Parathyroid adenoma (tissue), 2 donors: ENCODE measurements around the gene PLXNC1.

Source experiments
- H2AFZ ChIP-seq: fragments of 300-600 bp; sonication (generic); one replicate; pipeline ENCODE4 v1.7.0; 2017; ENCODE audit warnings: antibody characterized with exemption, mild to moderate bottlenecking
- H3K27ac ChIP-seq: fragments of 300-600 bp; sonication (generic); one replicate; pipeline ENCODE4 v1.7.0; 2017
- H3K27me3 ChIP-seq: fragments of 300-600 bp; sonication (generic); one replicate; pipeline ENCODE4 v1.7.0; 2017; ENCODE audit warnings: low read length; ENCODE audit not compliant: control insufficient read depth, insufficient read depth
- H3K36me3 ChIP-seq: fragments of 300-600 bp; sonication (generic); one replicate; pipeline ENCODE4 v1.7.0; 2017; ENCODE audit warnings: low read length; ENCODE audit not compliant: control insufficient read depth, insufficient read depth
- H3K4me1 ChIP-seq: fragments of 300-600 bp; sonication (generic); one replicate; pipeline ENCODE4 v1.7.0; 2017; ENCODE audit warnings: control low read depth
- H3K4me2 ChIP-seq: fragments of 300-600 bp; sonication (generic); one replicate; pipeline ENCODE4 v1.7.0; 2017; ENCODE audit warnings: low read length
- H3K4me3 ChIP-seq: fragments of 300-600 bp; sonication (generic); one replicate; pipeline ENCODE4 v1.7.0; 2017; ENCODE audit warnings: low read depth, low read length
- H3K79me2 ChIP-seq: fragments of 300-600 bp; sonication (generic); one replicate; pipeline ENCODE4 v1.7.0; 2017; ENCODE audit warnings: control low read depth
- H3K9ac ChIP-seq: fragments of 300-600 bp; sonication (generic); one replicate; pipeline ENCODE4 v1.7.0; 2017; ENCODE audit warnings: mild to moderate bottlenecking
- H3K9me3 ChIP-seq: fragments of 300-600 bp; sonication (generic); one replicate; pipeline ENCODE4 v1.7.0; 2017; ENCODE audit warnings: low read length; ENCODE audit not compliant: control insufficient read depth
- TF ChIP-seq, protein P1 (sequence below): fragments of 300-600 bp; sonication (generic); IDR thresholded peaks from one replicate; pipeline ENCODE4 v1.7.0; 2017; ENCODE audit warnings: antibody characterized with exemption, mild to moderate bottlenecking
- donor health status: primary hyperparathyroidism.

Gene PLXNC1

DNA sequence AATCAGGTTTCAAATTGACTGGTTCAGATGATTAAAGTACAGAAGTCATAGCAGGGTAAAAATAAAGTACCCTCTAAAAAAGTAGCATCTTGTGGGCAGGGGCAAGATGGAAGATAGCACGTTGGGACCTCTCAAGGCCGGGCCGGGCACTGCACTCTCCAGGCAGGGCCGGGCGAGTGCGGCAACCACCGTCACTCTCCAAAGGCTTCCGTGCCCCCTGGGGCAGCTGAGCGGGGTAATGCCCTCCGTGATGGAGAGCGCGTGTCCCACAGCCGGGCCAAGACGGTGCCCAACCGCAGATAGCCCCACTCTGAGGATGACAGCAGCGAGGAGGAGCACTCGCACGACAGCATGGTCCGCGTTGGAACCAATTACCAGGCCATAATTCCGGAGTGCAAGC lies 8.6 kb upstream of the PLXNC1 start:
- Histone ChIP-seq H3K27me3 (no peaks in the 10 kb centered on the region), H2AFZ (no peak overlapping the region), H3K79me2 (no peaks in the 10 kb centered on the region), H3K4me2 (no peak overlapping the region), H3K9me3 (no peaks in the 10 kb centered on the region), H3K27ac (no peak overlapping the region), H3K4me1 (no peaks in the 10 kb centered on the region), H3K9ac (no peak overlapping the region), H3K4me3 (no peak overlapping the region), H3K36me3 (no peaks in the 10 kb centered on the region)
- TF ChIP-seq, protein P1, sequence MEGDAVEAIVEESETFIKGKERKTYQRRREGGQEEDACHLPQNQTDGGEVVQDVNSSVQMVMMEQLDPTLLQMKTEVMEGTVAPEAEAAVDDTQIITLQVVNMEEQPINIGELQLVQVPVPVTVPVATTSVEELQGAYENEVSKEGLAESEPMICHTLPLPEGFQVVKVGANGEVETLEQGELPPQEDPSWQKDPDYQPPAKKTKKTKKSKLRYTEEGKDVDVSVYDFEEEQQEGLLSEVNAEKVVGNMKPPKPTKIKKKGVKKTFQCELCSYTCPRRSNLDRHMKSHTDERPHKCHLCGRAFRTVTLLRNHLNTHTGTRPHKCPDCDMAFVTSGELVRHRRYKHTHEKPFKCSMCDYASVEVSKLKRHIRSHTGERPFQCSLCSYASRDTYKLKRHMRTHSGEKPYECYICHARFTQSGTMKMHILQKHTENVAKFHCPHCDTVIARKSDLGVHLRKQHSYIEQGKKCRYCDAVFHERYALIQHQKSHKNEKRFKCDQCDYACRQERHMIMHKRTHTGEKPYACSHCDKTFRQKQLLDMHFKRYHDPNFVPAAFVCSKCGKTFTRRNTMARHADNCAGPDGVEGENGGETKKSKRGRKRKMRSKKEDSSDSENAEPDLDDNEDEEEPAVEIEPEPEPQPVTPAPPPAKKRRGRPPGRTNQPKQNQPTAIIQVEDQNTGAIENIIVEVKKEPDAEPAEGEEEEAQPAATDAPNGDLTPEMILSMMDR, result no peak

DNA sequence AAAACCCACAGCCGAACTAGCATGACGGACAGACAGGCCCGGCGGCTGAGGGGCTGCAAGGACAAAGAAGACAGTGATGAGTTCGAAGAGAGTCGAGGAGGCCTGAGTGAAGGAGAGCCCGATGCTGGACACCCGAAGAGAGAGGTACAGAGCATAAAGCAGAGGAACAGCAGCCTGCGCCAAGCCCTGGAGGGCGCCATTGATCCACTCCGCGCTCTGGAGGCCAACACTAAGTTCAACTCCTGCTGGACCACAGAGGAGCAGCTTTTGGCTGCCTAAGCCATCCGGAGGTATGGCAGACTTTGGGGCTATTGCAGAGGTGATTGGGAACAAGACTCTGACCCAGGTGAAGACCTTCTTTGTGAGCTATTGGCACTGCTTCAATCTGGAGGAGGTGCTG lies 7.8 kb upstream of the PLXNC1 start:
- Histone ChIP-seq H3K9ac (no peak overlapping the region), H3K79me2 (no peaks in the 10 kb centered on the region), H2AFZ (no peak overlapping the region), H3K36me3 (no peaks in the 10 kb centered on the region), H3K4me1 (no peaks in the 10 kb centered on the region), H3K4me3 (no peak overlapping the region), H3K9me3 (no peaks in the 10 kb centered on the region), H3K27me3 (no peaks in the 10 kb centered on the region), H3K4me2 (no peak overlapping the region), H3K27ac (no peak overlapping the region)
- TF ChIP-seq, protein P1, result no peak

DNA sequence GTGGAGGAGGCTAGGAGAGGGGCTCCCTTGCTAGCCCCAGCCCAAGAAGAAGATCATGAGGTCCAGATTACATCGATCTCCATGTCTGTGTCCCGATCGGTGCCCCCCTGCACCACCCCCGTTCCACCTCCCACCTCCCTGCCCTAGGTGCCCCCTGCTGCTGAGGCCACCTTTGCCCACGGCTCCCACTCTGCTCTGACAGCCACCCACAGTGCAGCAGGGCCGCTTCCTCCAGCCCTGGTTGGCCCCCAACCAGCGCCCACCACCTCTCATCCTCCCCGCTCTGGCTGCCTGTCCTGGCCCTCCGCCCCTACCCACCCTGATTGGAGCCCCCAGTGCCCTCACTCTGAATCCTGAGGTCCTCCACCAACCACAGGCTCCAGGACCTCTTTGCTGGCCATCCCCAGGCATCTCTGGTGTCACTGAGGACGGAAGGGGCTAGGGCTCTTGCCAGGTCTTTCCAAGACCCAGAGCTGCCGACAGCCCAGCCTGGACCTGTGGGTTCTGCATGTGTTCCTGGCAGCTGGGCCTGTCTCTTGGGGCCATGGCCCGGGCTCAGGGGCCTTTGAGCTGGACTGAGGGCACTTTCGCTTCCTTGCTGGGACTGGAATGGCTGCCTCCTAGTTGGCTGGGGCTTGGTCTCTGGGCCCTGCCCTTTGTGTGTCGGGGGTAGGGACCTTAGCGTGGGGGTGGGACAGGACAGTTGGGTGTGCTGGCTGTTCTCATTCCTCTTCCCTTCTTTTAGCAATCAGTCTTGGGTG lies 7.2 kb upstream of the PLXNC1 start:
- H3K9me3 ChIP-seq, result no peaks in the 10 kb centered on the region
- H3K27me3 ChIP-seq, result no peaks in the 10 kb centered on the region
- no peak overlapping the region for H3K27ac ChIP-seq
- H2AFZ ChIP-seq, result no peak overlapping the region
- no peak overlapping the region for H3K4me3 ChIP-seq
- TF ChIP-seq, protein P1, result no peak
- no peak overlapping the region for H3K9ac ChIP-seq
- no peaks in the 10 kb centered on the region for H3K36me3 ChIP-seq
- H3K4me1 ChIP-seq, result no peaks in the 10 kb centered on the region
- no peak overlapping the region for H3K4me2 ChIP-seq
- H3K79me2 ChIP-seq, result no peaks in the 10 kb centered on the region

DNA sequence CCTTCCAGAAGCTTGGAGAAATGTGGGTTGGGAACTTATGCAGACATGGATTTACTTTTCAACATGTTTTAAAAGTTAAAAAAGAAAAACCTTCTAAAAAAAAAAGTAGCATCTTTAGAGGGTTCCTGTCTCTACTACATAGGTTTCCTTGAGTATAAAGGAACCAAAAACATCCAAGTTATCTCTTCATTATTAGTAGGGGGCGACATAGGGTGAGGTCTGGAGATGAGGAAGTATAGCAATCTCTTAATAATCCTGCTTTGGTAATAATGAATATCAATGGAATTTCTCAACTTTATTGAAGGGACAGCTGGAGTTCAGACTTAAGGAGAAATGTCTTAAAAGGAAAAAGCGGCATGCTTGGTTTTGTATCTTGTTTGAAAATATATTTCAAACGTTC lies 6.5 kb upstream of the PLXNC1 start:
- no peaks in the 10 kb centered on the region for H3K27me3 ChIP-seq

More for the DNA sequence above, 6.5 kb upstream of the PLXNC1 start:
- Histone ChIP-seq H3K36me3 (no peaks in the 10 kb centered on the region), H3K4me2 (no peak overlapping the region), H3K27ac (no peak overlapping the region), H3K9ac (no peak overlapping the region), H3K79me2 (no peaks in the 10 kb centered on the region), H3K9me3 (no peaks in the 10 kb centered on the region), H3K4me1 (no peaks in the 10 kb centered on the region), H3K4me3 (no peak overlapping the region), H2AFZ (no peak overlapping the region)
- TF ChIP-seq, protein P1, result no peak
